ENCODE measurements around the gene OTOG. TPM values are rescaled to one million over a fixed set of nuclear protein-coding genes. Genes with fewer than 3 reads are reported as not detected.

Gene OTOG
- total RNA-seq, 1 donor from 2014 or later: 42.1 TPM

GRCh38 chr11:17607591-17608570 is 60.8 kb downstream of the OTOG start:
- Mint-ChIP-seq H3K9me3 (no peaks in the 10 kb centered on the region), H3K4me1 (no peaks in the 10 kb centered on the region), H3K36me3 (no peaks in the 10 kb centered on the region), H3K27ac (no peak overlapping the region), H3K27me3 (ENCODE audit: insufficient read depth, low read depth) (peaks cover 6% of the 10 kb centered on the region), H3K4me3 (no peak overlapping the region)
- H3K79me2 ChIP-seq (ENCODE audit: low read depth): no peaks in the 10 kb centered on the region
- H3K4me2 ChIP-seq: no peak overlapping the region
- no peaks in the 10 kb centered on the region for H3F3A ChIP-seq (ENCODE audit: low read depth)
- no peaks in the 10 kb centered on the region for H3K27me3 ChIP-seq
- no peak overlapping the region for H3K4me3 ChIP-seq
- H2AFZ ChIP-seq (replicated peaks): no peak overlapping the region
- TF ChIP-seq EZH2 (IDR thresholded peaks at IDR 0.05) (no peak), EZH2phosphoT487 (IDR thresholded peaks at IDR 0.05) (no peak)
- TF ChIP-seq, protein P1, sequence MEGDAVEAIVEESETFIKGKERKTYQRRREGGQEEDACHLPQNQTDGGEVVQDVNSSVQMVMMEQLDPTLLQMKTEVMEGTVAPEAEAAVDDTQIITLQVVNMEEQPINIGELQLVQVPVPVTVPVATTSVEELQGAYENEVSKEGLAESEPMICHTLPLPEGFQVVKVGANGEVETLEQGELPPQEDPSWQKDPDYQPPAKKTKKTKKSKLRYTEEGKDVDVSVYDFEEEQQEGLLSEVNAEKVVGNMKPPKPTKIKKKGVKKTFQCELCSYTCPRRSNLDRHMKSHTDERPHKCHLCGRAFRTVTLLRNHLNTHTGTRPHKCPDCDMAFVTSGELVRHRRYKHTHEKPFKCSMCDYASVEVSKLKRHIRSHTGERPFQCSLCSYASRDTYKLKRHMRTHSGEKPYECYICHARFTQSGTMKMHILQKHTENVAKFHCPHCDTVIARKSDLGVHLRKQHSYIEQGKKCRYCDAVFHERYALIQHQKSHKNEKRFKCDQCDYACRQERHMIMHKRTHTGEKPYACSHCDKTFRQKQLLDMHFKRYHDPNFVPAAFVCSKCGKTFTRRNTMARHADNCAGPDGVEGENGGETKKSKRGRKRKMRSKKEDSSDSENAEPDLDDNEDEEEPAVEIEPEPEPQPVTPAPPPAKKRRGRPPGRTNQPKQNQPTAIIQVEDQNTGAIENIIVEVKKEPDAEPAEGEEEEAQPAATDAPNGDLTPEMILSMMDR (IDR thresholded peaks at IDR 0.05): no peak
- H3K9me3 ChIP-seq (ENCODE audit: low read depth): no peaks in the 10 kb centered on the region
- no peak for DNase-seq (ENCODE audit: low spot score)
- no peaks in the 10 kb centered on the region for H3K36me3 ChIP-seq
- no peaks in the 10 kb centered on the region for H3K4me1 ChIP-seq
- H4K20me1 ChIP-seq (ENCODE audit: low read depth): no peaks in the 10 kb centered on the region
- H3K9ac ChIP-seq: no peak overlapping the region
- H3K27ac ChIP-seq: no peak overlapping the region

DNA sequence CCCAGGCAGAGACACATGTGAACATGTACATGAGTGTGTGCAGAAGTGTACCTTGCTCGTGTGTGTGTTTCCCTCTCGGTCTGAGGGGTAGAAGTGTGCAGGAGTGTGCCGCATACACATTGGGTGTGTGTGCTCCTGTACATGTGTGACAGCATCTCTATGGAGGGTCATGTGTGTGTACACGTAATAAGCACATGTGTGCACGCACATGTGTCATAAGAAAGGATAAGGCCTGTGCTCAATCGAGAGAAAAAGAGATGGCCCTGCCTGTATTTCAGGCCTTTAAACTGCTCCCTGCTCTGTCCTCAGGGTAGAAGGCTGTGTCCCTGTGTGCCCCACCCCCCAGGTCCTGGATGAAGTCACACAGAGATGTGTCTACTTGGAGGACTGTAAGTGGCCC is 61.8 kb downstream of the OTOG start:
- no peaks in the 10 kb centered on the region for H3K27me3 ChIP-seq
- DNase-seq (ENCODE audit: low spot score): no peak
- H3K9ac ChIP-seq: no peak overlapping the region
- no peaks in the 10 kb centered on the region for H3K4me1 ChIP-seq
- H3K4me3 Mint-ChIP-seq: no peak overlapping the region
- no peaks in the 10 kb centered on the region for H3F3A ChIP-seq (ENCODE audit: low read depth)
- H4K20me1 ChIP-seq (ENCODE audit: low read depth): no peaks in the 10 kb centered on the region
- H3K9me3 Mint-ChIP-seq: no peaks in the 10 kb centered on the region
- no peaks in the 10 kb centered on the region for H3K4me1 Mint-ChIP-seq
- no peaks in the 10 kb centered on the region for H3K9me3 ChIP-seq (ENCODE audit: low read depth)
- H3K79me2 ChIP-seq (ENCODE audit: low read depth): no peaks in the 10 kb centered on the region
- no peaks in the 10 kb centered on the region for H3K36me3 Mint-ChIP-seq
- H3K27ac ChIP-seq: no peak overlapping the region
- peaks cover 7% of the 10 kb centered on the region for H3K27me3 Mint-ChIP-seq (ENCODE audit: insufficient read depth, low read depth)
- no peak overlapping the region for H3K4me2 ChIP-seq
- no peak overlapping the region for H3K4me3 ChIP-seq
- H3K36me3 ChIP-seq: no peaks in the 10 kb centered on the region
- no peak overlapping the region for H2AFZ ChIP-seq (replicated peaks)
- no peak overlapping the region for H3K27ac Mint-ChIP-seq
- TF ChIP-seq, protein P1 (IDR thresholded peaks at IDR 0.05): no peak
- TF ChIP-seq EZH2phosphoT487 (IDR thresholded peaks at IDR 0.05): no peak
- TF ChIP-seq EZH2 (IDR thresholded peaks at IDR 0.05): no peak

DNA sequence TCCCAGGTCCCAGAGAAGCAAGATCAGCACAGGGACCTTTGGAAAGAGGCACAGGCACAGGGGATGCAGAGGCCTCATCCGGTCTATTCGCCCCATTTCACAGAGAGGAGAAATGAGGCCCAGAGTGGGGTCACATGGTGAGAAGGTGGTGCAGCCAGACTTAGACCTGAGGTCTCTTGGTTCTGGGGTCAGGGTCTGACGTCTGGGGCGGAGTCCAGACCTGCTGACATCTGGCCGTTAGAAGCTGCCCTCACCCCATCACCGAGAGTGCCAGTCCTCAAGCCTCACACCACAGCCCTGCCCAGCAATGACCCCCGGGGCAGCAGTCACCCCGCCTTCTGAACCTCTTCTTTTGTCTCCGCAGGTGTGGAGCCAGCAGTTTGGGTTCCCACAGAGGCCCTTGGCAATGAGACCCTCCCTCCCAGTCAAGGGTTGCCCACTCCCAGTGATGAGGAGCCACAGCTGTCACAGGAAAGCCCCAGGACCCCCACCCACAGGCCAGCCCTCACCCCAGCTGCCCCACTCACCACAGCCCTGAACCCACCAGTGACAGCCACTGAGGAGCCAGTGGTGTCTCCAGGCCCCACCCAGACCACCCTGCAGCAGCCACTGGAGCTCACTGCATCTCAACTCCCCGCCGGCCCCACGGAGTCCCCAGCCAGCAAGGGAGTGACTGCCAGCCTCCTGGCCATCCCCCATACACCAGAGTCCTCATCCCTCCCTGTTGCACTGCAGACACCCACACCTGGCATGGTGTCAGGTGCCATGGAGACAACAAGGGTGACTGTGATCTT is 62.4 kb downstream of the OTOG start:
- H3K27ac Mint-ChIP-seq: no peak overlapping the region
- no peaks in the 10 kb centered on the region for H3K36me3 Mint-ChIP-seq
- DNase-seq (ENCODE audit: low spot score): no peak
- H3K27me3 Mint-ChIP-seq (ENCODE audit: insufficient read depth, low read depth): peaks cover 7% of the 10 kb centered on the region
- no peaks in the 10 kb centered on the region for H3K9me3 Mint-ChIP-seq
- no peaks in the 10 kb centered on the region for H4K20me1 ChIP-seq (ENCODE audit: low read depth)
- no peaks in the 10 kb centered on the region for H3K27me3 ChIP-seq
- no peaks in the 10 kb centered on the region for H3K9me3 ChIP-seq (ENCODE audit: low read depth)
- H3K36me3 ChIP-seq: no peaks in the 10 kb centered on the region
- H3F3A ChIP-seq (ENCODE audit: low read depth): no peaks in the 10 kb centered on the region
- no peaks in the 10 kb centered on the region for H3K79me2 ChIP-seq (ENCODE audit: low read depth)
- H3K4me3 ChIP-seq: no peak overlapping the region
- H3K9ac ChIP-seq: no peak overlapping the region
- no peaks in the 10 kb centered on the region for H3K4me1 ChIP-seq
- H3K4me3 Mint-ChIP-seq: no peak overlapping the region
- no peak overlapping the region for H3K27ac ChIP-seq
- TF ChIP-seq EZH2phosphoT487 (IDR thresholded peaks at IDR 0.05) (no peak), EZH2 (IDR thresholded peaks at IDR 0.05) (no peak)
- TF ChIP-seq, protein P1 (IDR thresholded peaks at IDR 0.05): no peak
- no peak overlapping the region for H3K4me2 ChIP-seq
- H3K4me1 Mint-ChIP-seq: no peaks in the 10 kb centered on the region
- no peak overlapping the region for H2AFZ ChIP-seq (replicated peaks)

All from neural progenitor cell (in vitro differentiated cells).